ENCODE measurements around the gene ZNF311. TPM values are rescaled to one million over a fixed set of nuclear protein-coding genes. Genes with fewer than 3 reads are reported as not detected.
A peak's percentile ranks its signal among the peaks of the same experiment; 100 is the strongest.

ZNF311 gene
- total and polyA plus RNA-seq, 9 of the 15 experiments (the other 6 are each of a cell fraction or from before 2014, with no cell fraction given): 5.1 to 10.0 (median 7.5) TPM

DNA sequence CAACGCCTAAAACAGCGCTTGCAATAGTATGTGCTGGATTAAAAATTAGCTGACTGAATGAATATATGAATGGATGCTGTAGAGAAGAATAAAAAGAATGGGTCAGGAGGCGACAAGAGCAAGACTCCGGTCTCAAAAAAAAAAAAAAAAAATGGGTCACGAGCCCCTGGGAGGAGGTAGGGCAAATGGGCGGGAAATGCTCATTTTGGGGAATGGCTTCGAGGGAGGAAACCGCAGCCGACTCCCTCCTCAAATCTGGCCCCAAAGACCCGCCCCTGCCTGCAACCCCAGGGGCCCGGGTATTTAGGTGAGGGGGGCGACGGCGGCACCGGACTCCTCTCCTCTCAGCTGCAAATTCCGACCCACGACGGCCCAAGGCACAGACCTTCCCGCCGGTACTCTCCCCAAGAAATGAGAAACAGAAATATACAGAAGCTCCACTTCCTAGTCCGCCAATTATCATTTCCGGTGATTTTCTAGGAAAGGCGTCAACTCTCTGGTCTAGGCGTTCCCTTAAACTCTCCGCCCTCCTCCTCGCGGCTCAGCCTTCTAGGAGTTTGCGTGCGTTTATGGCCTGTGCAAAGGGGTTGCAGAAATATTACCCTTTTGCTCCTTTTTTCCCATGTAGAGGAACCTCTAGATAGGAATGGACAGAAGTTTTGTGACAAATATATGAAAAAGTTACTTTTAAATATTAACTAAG lies at the start of gene ZNF311 (continued):
- TF ChIP-seq ETV6 (IDR thresholded peaks at IDR 0.05; ENCODE audit: borderline replicate concordance in 1 of 2, low read depth in 2 of 2, low read length in 1 of 2) (peak; percentile 38 to 71; a peak in 3 of 4 replicates), ETV6 (CRISPR knock-in tag; IDR thresholded peaks at IDR 0.05; ENCODE audit: borderline replicate concordance) (no peak), ZBTB7A (IDR thresholded peaks at IDR 0.05; ENCODE audit: borderline replicate concordance, control insufficient read depth, low read depth, low read length) (no peak; the same call in 1 of the 2 replicates), RB1 (IDR thresholded peaks at IDR 0.05; ENCODE audit: low read depth) (peak; percentile 92), BCOR (IDR thresholded peaks at IDR 0.05) (peak; percentile 61; the same call in 1 of the 2 replicates), RNF2 (IDR thresholded peaks at IDR 0.05) (peak; percentile 61), TOE1 (IDR thresholded peaks at IDR 0.05; ENCODE audit: borderline replicate concordance) (peak; percentile 74), TOE1 (CRISPR knock-in tag; IDR thresholded peaks at IDR 0.05; ENCODE audit: borderline replicate concordance, low read depth) (no peak), ZNF23 (CRISPR knock-in tag; IDR thresholded peaks at IDR 0.05) (no peak), SREBF1 (IDR thresholded peaks at IDR 0.05; ENCODE audit: borderline replicate concordance, low read depth, low read length) (no peak), KDM1A (IDR thresholded peaks at IDR 0.05) (peak; percentile 87 to 89), ZNF589 (CRISPR knock-in tag; IDR thresholded peaks at IDR 0.05; ENCODE audit: low read depth) (peak; percentile 76), GTF2F1 (IDR thresholded peaks at IDR 0.05; ENCODE audit: low read depth, low read length) (peak; percentile 35; the same call in 1 of the 2 replicates), FOXP1 (CRISPR knock-in tag; IDR thresholded peaks at IDR 0.05) (no peak), POLR2AphosphoS5 (IDR thresholded peaks at IDR 0.05; ENCODE audit: control insufficient read depth, insufficient read depth, low read depth, low read length) (peak; percentile 91), PRMT5 (CRISPR knock-in tag; IDR thresholded peaks at IDR 0.05) (no peak), ZSCAN32 (CRISPR knock-in tag; IDR thresholded peaks at IDR 0.05) (no peak), HMGN3 (IDR thresholded peaks at IDR 0.05; ENCODE audit: borderline replicate concordance, extremely low read depth, insufficient read length, low read depth, low read length) (peak; percentile 44)
- TF ChIP-seq, protein P1, sequence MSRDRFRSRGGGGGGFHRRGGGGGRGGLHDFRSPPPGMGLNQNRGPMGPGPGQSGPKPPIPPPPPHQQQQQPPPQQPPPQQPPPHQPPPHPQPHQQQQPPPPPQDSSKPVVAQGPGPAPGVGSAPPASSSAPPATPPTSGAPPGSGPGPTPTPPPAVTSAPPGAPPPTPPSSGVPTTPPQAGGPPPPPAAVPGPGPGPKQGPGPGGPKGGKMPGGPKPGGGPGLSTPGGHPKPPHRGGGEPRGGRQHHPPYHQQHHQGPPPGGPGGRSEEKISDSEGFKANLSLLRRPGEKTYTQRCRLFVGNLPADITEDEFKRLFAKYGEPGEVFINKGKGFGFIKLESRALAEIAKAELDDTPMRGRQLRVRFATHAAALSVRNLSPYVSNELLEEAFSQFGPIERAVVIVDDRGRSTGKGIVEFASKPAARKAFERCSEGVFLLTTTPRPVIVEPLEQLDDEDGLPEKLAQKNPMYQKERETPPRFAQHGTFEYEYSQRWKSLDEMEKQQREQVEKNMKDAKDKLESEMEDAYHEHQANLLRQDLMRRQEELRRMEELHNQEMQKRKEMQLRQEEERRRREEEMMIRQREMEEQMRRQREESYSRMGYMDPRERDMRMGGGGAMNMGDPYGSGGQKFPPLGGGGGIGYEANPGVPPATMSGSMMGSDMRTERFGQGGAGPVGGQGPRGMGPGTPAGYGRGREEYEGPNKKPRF (IDR thresholded peaks at IDR 0.05; ENCODE audit: low read depth, low read length): no peak
- TF ChIP-seq, protein P2, sequence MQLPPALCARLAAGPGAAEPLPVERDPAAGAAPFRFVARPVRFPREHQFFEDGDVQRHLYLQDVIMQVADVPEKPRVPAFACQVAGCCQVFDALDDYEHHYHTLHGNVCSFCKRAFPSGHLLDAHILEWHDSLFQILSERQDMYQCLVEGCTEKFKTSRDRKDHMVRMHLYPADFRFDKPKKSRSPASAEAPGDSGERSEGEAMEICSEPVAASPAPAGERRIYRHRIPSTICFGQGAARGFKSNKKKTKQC (CRISPR knock-in tag; IDR thresholded peaks at IDR 0.05): 0 out of 2 replicates have a peak, but pooled peaks have one; percentile 31
- TF ChIP-seq, protein P3, sequence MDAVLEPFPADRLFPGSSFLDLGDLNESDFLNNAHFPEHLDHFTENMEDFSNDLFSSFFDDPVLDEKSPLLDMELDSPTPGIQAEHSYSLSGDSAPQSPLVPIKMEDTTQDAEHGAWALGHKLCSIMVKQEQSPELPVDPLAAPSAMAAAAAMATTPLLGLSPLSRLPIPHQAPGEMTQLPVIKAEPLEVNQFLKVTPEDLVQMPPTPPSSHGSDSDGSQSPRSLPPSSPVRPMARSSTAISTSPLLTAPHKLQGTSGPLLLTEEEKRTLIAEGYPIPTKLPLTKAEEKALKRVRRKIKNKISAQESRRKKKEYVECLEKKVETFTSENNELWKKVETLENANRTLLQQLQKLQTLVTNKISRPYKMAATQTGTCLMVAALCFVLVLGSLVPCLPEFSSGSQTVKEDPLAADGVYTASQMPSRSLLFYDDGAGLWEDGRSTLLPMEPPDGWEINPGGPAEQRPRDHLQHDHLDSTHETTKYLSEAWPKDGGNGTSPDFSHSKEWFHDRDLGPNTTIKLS (IDR thresholded peaks at IDR 0.05; ENCODE audit: borderline replicate concordance, low read depth): peak; percentile 54; the same call in 1 of the 2 replicates
- TF ChIP-seq, protein P4, sequence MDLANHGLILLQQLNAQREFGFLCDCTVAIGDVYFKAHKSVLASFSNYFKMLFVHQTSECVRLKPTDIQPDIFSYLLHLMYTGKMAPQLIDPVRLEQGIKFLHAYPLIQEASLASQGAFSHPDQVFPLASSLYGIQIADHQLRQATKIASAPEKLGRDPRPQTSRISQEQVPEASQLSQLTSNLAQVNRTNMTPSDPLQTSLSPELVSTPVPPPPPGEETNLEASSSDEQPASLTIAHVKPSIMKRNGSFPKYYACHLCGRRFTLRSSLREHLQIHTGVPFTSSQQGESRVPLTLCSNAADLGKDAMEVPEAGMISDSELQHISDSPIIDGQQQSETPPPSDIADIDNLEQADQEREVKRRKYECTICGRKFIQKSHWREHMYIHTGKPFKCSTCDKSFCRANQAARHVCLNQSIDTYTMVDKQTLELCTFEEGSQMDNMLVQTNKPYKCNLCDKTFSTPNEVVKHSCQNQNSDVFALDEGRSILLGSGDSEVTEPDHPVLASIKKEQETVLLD (IDR thresholded peaks at IDR 0.05): no peak
